Mesenchymal stem cell (in vitro differentiated cells and primary cell): ENCODE data around the gene NPIPA5.
"Not testable (repeated sequence)": the region's sequence is repeated elsewhere in the genome, so short reads cannot be mapped to it uniquely, and the experiment has no call there.

Experiments used
- DNase-seq: peaks from one replicate; pipeline ENCODE4 v3.0.0-alpha.2; 2013
- H2AFZ ChIP-seq: one replicate; pipeline ENCODE4 v1.6.1; 2013; ENCODE audit warnings: low read depth, mild to moderate bottlenecking, control low read depth, inconsistent platforms, low read length, moderate library complexity
- H2AK5ac ChIP-seq: 2 replicates; pipeline ENCODE4 v1.6.1; 2013; ENCODE audit warnings: low read length, moderate library complexity, mild to moderate bottlenecking, inconsistent platforms; ENCODE audit not compliant: severe bottlenecking
- H2BK120ac ChIP-seq: one replicate; pipeline ENCODE4 v1.6.1; 2013; ENCODE audit warnings: low read depth, mild to moderate bottlenecking, inconsistent platforms, low read length, moderate library complexity
- H2BK12ac ChIP-seq, 2 experiments: one replicate each; pipeline ENCODE4 v1.6.1; 2013; ENCODE audit warnings: inconsistent platforms in 2 of 2, low read length in 2 of 2, mild to moderate bottlenecking in 2 of 2, moderate library complexity in 2 of 2, control low read depth in 1 of 2
- H2BK15ac ChIP-seq: one replicate; pipeline ENCODE4 v1.6.1; 2013; ENCODE audit warnings: mild to moderate bottlenecking, low read depth, inconsistent platforms; ENCODE audit not compliant: poor library complexity, severe bottlenecking
- H2BK5ac ChIP-seq: 2 replicates; pipeline ENCODE4 v1.6.1; 2013; ENCODE audit warnings: low read depth, mild to moderate bottlenecking, low read length, control low read depth, inconsistent platforms; ENCODE audit not compliant: poor library complexity, severe bottlenecking
- H3K14ac ChIP-seq, 2 experiments: one replicate each; pipeline ENCODE4 v1.6.1; 2013; ENCODE audit warnings: inconsistent platforms in 2 of 2, low read length in 2 of 2, control low read depth in 1 of 2, mild to moderate bottlenecking in 1 of 2, moderate library complexity in 1 of 2
- H3K18ac ChIP-seq, 2 experiments: one replicate each; pipeline ENCODE4 v1.6.1; 2013; ENCODE audit warnings: inconsistent platforms in 2 of 2, low read length in 2 of 2, control low read depth in 1 of 2, low read depth in 1 of 2, mild to moderate bottlenecking in 1 of 2
- H3K23ac ChIP-seq, 2 experiments: one replicate each; pipeline ENCODE4 v1.6.1; 2013; ENCODE audit warnings: inconsistent platforms in 2 of 2, low read length in 2 of 2, mild to moderate bottlenecking in 2 of 2, moderate library complexity in 2 of 2, control low read depth in 1 of 2
- H3K27ac ChIP-seq: 2 replicates; pipeline ENCODE4 v1.5.1; 2013; ENCODE audit warnings: mild to moderate bottlenecking, moderate library complexity, low read length, control low read depth, inconsistent platforms; ENCODE audit not compliant: poor library complexity, severe bottlenecking
- H3K27me3 ChIP-seq, 2 experiments: 2 replicates each; pipeline versions ENCODE4 v1.6.1 to v1.7.0; 2013; ENCODE audit warnings: low read length in 2 of 2, mild to moderate bottlenecking in 2 of 2, moderate library complexity in 2 of 2, control low read depth in 1 of 2, inconsistent platforms in 1 of 2; ENCODE audit not compliant: control insufficient read depth in 1 of 2, insufficient read depth in 1 of 2
- H3K36me3 ChIP-seq, 2 experiments: 2 replicates each; pipeline versions ENCODE4 v1.6.1 to v1.7.0; 2013; ENCODE audit warnings: low read length in 2 of 2, control low read depth in 1 of 2, inconsistent platforms in 1 of 2, low read depth in 1 of 2, mild to moderate bottlenecking in 1 of 2; ENCODE audit not compliant: insufficient read depth in 2 of 2, control insufficient read depth in 1 of 2
- H3K4ac ChIP-seq, 2 experiments: one replicate each; pipeline ENCODE4 v1.6.1; 2013; ENCODE audit warnings: inconsistent platforms in 2 of 2, low read length in 2 of 2, mild to moderate bottlenecking in 2 of 2, moderate library complexity in 2 of 2, control low read depth in 1 of 2, low read depth in 1 of 2
- H3K4me1 ChIP-seq: 2 replicates; pipeline ENCODE4 v1.6.1; 2013; ENCODE audit warnings: low read depth, low read length, control low read depth; ENCODE audit not compliant: control insufficient read depth, insufficient read depth
- H3K4me2 ChIP-seq: 2 replicates; pipeline ENCODE4 v1.6.1; 2013; ENCODE audit warnings: low read length, mild to moderate bottlenecking, inconsistent platforms; ENCODE audit not compliant: poor library complexity, severe bottlenecking
- H3K4me3 ChIP-seq, 2 experiments: 2 replicates each; pipeline versions ENCODE4 v1.5.1 to v1.7.0; 2013; ENCODE audit warnings: low read length in 2 of 2, mild to moderate bottlenecking in 2 of 2, control low read depth in 1 of 2, low read depth in 1 of 2; ENCODE audit not compliant: insufficient read depth in 1 of 2
- H3K79me1 ChIP-seq: replicated peaks from 2 replicates; pipeline ENCODE4 v1.6.1; 2013; ENCODE audit warnings: mild to moderate bottlenecking, control low read depth, low read length, inconsistent platforms; ENCODE audit not compliant: poor library complexity, severe bottlenecking
- H3K9ac ChIP-seq: 2 replicates; pipeline ENCODE4 v1.7.0; 2013; ENCODE audit warnings: mild to moderate bottlenecking, low read length, moderate library complexity
- H3K9me3 ChIP-seq: 2 replicates; pipeline ENCODE4 v1.7.0; 2013; ENCODE audit warnings: mild to moderate bottlenecking, low read length; ENCODE audit not compliant: control insufficient read depth
- H4K8ac ChIP-seq: one replicate; pipeline ENCODE4 v1.6.1; 2013; ENCODE audit warnings: inconsistent platforms, mild to moderate bottlenecking, low read length, moderate library complexity
- H4K91ac ChIP-seq: one replicate; pipeline ENCODE4 v1.6.1; 2013; ENCODE audit warnings: mild to moderate bottlenecking, low read length, inconsistent platforms
- WGBS: methylation state at CpG from one replicate; pipeline ENCODE4 v1.1.7; 2013; ENCODE audit warnings: mixed read lengths; 5-methylcytosine and 5-hydroxymethylcytosine counted together

NPIPA5 gene

GRCh38 chr16:15422222-15422621 lies 44.1 kb upstream of the NPIPA5 start:
- Histone ChIP-seq H3K18ac (no peak overlapping the region), H2AFZ (no peak overlapping the region), H4K8ac (no peak overlapping the region), H2BK120ac (no peak overlapping the region), H3K27ac (no peak overlapping the region), H2AK5ac (no peak overlapping the region), H3K4me3 (no peak overlapping the region), H3K36me3 (no peaks in the 10 kb centered on the region), H3K79me1 (no peaks in the 10 kb centered on the region), H3K9me3 (no peaks in the 10 kb centered on the region), H3K4ac (no peak overlapping the region), H3K9ac (no peak overlapping the region), H4K91ac (no peak overlapping the region), H2BK15ac (no peak overlapping the region), H3K27me3 (no peaks in the 10 kb centered on the region), H3K4me2 (no peak overlapping the region), H3K23ac (no peak overlapping the region), H3K4me1 (no peaks in the 10 kb centered on the region), H3K14ac (no peak overlapping the region), H2BK5ac (no peak overlapping the region), H2BK12ac (no peak overlapping the region)
- no peak for DNase-seq
- 98% methylated on average over 6 of the region's 8 CpGs for WGBS

DNA sequence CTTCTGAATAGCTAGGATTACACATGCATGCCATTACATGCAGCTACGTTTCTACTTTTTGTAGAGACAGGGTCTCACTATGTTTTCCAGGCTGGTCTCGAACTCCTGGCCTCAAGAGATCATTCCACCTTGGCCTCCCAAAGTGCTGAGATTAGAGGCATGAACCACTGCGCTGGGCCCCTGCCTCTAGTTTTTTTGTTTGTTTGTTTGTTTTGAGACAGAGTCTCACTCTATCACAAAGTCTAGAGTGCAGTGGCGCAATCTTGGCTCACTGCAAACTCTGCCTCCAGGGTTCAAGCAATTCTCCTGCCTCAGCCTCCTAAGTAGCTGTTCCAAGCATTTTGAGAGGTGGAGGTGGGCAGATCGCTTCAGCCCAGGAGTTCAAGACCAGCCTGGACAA lies 43.6 kb upstream of the NPIPA5 start:
- H4K8ac ChIP-seq, H3K4me3 ChIP-seq, H2BK120ac ChIP-seq, H3K18ac ChIP-seq, H3K36me3 ChIP-seq, H3K27ac ChIP-seq, H2AK5ac ChIP-seq, H2AFZ ChIP-seq, H3K27me3 ChIP-seq, H2BK12ac ChIP-seq, H3K4ac ChIP-seq, H3K23ac ChIP-seq, H2BK5ac ChIP-seq, DNase-seq, H3K9me3 ChIP-seq, H3K79me1 ChIP-seq, H3K4me2 ChIP-seq, H4K91ac ChIP-seq, H2BK15ac ChIP-seq, H3K14ac ChIP-seq, H3K4me1 ChIP-seq, H3K9ac ChIP-seq: not testable (repeated sequence)
- 83% methylated on average over 4 of the region's 5 CpGs for WGBS

DNA sequence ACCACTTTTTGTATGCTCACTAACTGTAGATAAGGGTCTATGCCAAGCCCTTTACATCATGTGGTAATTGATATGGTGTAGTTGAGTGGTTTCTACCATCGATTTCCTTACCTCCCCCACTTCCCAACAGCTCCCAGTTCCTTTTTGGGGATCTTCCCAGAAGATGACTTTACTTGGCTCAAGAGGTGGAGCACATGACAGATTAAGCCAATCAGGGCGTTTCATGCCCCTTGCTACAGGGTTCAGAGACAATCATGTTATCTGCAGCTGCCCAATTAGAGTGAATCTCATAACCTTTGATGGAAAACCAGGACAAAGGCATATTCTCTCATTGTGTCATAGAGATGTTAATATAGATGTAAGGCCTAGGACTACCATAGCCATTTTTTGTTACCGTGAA lies 40.1 kb upstream of the NPIPA5 start:
- H3K4ac ChIP-seq: no peak overlapping the region
- no peak overlapping the region for H3K4me2 ChIP-seq
- H3K14ac ChIP-seq: no peak overlapping the region
- no peak overlapping the region for H2AK5ac ChIP-seq
- H4K8ac ChIP-seq: no peak overlapping the region
- no peak overlapping the region for H3K9ac ChIP-seq
- no peak overlapping the region for H2BK12ac ChIP-seq
- H2BK15ac ChIP-seq: no peak overlapping the region
- H4K91ac ChIP-seq: no peak overlapping the region
- H3K27me3 ChIP-seq: no peaks in the 10 kb centered on the region
- no peaks in the 10 kb centered on the region for H3K9me3 ChIP-seq
- no peaks in the 10 kb centered on the region for H3K79me1 ChIP-seq
- H2AFZ ChIP-seq: no peak overlapping the region
- no peak overlapping the region for H2BK120ac ChIP-seq
- no peak overlapping the region for H3K18ac ChIP-seq
- H3K4me1 ChIP-seq: no peaks in the 10 kb centered on the region
- H3K4me3 ChIP-seq: no peak overlapping the region
- no peaks in the 10 kb centered on the region for H3K36me3 ChIP-seq
- WGBS: 97% methylated on average over 3 of the region's 3 CpGs
- no peak for DNase-seq
- H2BK5ac ChIP-seq: no peak overlapping the region
- no peak overlapping the region for H3K27ac ChIP-seq
- H3K23ac ChIP-seq: no peak overlapping the region

DNA sequence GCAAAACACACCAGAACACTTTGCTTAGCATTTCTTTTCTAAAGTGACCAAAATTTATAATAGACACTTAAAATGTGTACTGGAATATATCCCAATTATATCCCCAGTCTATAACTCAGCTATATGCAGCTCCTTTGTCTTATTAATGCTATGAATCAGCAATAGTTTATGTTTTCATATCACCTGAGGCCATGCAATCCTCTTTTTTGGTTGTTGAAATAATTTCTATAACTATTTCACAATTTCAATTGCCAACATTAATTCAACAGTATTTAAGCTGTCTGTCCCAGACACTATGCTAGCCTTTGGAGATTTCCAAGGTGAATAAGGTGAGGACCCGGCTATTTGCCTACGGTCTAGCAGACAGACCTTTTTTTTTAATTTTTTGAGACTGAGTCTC lies 39.1 kb upstream of the NPIPA5 start:
- H3K4me2 ChIP-seq: no peak overlapping the region
- H2BK12ac ChIP-seq: no peak overlapping the region
- no peaks in the 10 kb centered on the region for H3K79me1 ChIP-seq
- H2BK5ac ChIP-seq: no peak overlapping the region
- no peak for DNase-seq
- no peak overlapping the region for H4K8ac ChIP-seq
- 95% methylated on average over 2 of the region's 2 CpGs for WGBS
- H3K23ac ChIP-seq: no peak overlapping the region
- no peak overlapping the region for H3K4me3 ChIP-seq
- H3K9ac ChIP-seq: no peak overlapping the region
- no peaks in the 10 kb centered on the region for H3K36me3 ChIP-seq
- H4K91ac ChIP-seq: no peak overlapping the region
- no peak overlapping the region for H2BK15ac ChIP-seq
- H3K4ac ChIP-seq: no peak overlapping the region
- no peak overlapping the region for H3K14ac ChIP-seq
- H3K4me1 ChIP-seq: no peaks in the 10 kb centered on the region
- no peak overlapping the region for H3K27ac ChIP-seq
- no peak overlapping the region for H2AK5ac ChIP-seq
- no peak overlapping the region for H2BK120ac ChIP-seq
- H3K9me3 ChIP-seq: no peaks in the 10 kb centered on the region
- H3K27me3 ChIP-seq: no peaks in the 10 kb centered on the region
- H3K18ac ChIP-seq: no peak overlapping the region
- H2AFZ ChIP-seq: no peak overlapping the region
